MV-4-11 (cell line): ENCODE data around the gene TMEM127.
"Not testable (repeated sequence)": the region's sequence is repeated elsewhere in the genome, so short reads cannot be mapped to it uniquely, and the experiment has no call there.

Experiments
- DNase-seq: peaks from one replicate; lab custom pipeline; 2025; lab: John Stamatoyannopoulos, UW

Gene TMEM127

DNA sequence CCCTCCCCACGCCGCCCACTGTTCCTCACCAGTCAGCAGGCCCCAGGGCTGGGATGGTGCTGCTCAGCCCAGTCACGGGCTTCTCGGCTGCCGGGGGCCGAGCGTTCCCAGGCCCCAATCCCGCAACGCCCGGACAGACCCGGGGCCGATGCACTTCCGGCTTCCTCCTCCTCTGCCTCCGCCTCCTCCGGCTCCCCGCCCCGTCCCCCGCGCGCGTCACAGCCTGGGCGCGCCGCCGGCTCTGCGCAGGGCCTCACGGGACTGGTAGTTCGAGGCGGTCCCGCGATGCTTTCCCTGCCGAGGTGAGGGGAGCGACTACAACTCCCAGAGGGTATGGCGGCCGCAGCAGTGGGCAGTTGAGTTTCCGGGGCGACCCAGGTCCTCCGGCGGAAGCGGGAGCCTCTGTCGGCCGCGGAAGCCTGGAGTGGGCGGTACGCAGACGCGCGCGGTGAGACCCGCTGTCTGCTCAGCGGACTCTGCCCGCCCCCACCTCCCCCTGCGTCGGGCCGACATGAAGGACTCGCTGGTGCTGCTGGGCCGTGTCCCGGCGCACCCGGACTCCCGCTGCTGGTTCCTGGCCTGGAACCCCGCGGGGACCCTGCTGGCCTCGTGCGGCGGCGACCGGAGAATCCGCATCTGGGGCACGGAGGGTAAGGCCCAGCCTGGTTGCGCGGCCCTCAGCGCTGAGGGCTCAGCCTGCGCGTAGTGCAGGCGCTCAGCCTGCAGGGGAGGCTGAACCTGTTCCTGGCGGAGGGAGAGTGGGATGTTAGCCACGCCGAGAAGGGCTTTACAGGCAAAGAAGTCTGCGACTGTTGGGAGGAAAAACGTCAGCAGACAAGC is at the start of gene TMEM127, which contains the start of gene CIAO1:
Gene TMEM127 (minus strand): TSS at position 158 of the 840 bp plus-strand sequence. CDS start 616 bp downstream, outside the sequence.
Gene CIAO1 (plus strand): TSS at position 386 of the 840 bp plus-strand sequence. CDS start 126 bp downstream, at position 512.
- peak; percentile 96 for DNase-seq

DNA sequence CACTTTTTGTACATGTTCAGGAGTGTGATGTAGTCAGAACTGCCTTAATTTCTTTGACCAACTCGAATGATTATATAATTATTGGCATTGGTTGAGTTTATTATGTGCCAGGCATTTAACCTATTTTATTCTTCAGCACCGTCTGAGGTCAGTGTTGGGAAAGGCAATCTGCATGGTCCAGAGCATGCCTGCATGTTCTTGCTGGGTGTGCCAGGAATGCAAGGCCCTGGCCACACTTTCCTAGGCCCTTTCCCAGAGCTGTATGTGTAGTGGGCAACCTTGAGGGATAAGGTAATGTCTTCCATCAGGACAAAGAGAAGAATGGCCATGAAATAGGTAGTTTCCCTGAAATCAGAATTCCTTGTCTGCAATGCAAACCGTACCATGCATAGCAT is 49.2 kb upstream of the TMEM127 start:
- no peak for DNase-seq

DNA sequence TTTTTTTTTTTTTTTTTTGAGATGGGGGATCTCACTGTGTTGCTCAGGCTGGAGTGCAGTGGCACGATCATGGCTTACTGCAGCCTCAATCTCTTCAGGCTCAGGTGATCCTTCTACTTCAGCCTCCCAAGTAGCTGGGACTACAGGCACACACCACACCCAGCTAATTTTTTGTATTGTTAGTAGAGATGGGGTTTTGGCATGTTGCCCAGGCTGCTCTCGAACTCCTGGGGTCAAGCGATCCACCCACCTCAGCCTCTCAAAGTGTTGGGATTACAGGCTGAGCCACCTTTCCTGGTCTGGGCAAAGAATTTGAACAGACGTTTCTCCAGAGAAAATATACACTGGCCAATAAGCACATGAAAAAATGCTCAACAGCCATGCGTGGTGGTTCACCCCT is 42.5 kb upstream of the TMEM127 start:
- no peak for DNase-seq

- DNase-seq, result no peak
Measured at GRCh38 chr2:96306370-96306769, 40.6 kb upstream of the TMEM127 start.

DNA sequence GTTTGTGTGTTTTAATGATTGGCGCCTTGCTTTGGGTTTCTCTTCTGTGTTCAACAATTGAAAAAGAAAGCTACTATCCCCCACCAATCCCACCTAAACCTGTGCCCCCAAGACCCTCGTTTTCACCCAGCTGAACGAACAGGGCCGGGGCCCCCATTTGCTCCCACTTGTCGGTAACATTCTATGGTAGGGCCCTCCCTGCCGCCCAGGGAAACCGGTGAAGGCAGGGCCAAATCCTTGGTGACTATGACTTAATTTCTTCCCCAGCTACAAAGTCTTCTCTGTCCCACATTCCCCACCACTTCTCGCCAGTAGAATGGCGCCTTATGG is 40.1 kb upstream of the TMEM127 start:
- DNase-seq, result no peak

- peak; percentile 88 for DNase-seq
Measured at GRCh38 chr2:96305091-96305978, 39.5 kb upstream of the TMEM127 start, which contains the start of gene SNRNP200. Gene SNRNP200, minus strand, starts transcription at chr2:96305546. Its CDS starts 109 bp downstream, at chr2:96305437.

- no peak for DNase-seq
Measured at GRCh38 chr2:96304606-96305005, 38.8 kb upstream of the TMEM127 start.

GRCh38 chr2:96301865-96302264 is 36.1 kb upstream of the TMEM127 start:
- no peak for DNase-seq

DNA sequence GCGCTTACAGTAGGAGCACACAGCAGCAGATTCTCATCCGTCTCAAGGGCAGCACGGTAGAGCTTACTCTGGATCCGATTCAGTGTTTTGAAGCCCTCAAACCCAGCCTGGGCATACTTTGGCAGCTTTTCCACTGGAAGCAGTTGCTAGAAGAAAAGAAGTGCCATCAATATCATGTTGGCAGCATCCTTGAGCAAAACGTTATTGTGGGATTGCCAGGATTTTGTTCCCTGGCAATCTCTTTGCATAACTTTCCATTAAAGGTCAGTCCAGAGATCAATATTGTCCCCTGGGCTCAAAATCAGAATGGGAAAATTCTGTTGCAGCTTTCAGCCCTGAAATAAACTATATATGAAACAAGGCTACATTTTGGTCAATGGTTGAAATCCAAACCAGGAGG is 31.1 kb upstream of the TMEM127 start:
- DNase-seq, result no peak

GRCh38 chr2:96294271-96294670 is 28.5 kb upstream of the TMEM127 start:
- DNase-seq, result not testable (repeated sequence)

DNA sequence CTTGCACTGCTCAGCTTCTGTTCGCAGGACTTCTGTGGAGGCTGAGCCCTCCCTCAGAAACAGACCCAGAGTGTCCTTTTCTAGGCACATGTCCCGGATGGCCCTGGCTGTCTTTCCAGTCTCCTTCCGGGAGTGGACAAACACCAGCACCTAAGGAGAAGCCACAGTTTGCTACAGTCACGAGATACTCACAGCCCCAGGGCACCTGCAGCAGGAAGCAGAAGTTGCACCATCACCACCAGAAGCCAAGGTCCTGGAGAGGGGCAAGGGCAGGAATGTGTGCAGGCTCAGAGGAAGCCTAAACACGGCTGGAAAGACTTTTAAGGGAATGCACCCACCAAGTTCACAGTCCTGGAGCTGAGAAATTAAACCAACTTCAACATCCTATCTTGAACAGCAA is 26.0 kb upstream of the TMEM127 start:
- no peak for DNase-seq

- no peak for DNase-seq
Measured at GRCh38 chr2:96287273-96287856, 21.6 kb upstream of the TMEM127 start.

DNA sequence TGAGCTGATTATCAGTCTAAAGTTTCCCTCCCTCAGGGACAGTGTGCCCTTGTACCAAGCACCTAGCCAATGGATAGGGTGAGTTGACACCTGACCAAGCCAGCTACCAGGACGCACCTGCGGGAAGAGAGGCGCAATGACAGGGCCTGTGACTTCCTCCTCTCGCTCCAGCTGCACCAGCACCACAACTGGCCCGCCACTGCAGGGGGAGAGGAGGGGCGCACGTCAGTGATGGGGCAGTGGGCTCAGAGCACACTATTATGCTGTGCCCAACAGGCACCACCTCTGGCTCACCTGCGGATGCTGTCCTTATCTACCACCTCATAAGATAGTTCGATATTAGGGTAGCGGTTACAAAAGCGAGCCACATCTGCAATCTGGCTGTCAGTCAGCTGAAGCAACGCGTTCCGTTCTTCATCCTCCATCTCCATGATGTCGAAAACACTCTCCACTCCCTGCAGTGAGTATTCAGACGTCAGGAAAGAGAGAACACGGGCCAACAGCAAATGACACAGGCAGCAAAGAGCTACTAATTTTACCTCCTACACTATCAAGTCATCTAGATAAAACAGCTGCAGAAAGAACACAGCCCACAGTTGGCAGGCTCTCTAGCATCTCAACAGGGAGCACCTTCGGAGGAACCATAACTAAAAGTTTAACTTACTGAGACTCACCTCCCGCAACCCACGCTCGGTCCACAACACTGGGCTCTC is 11.1 kb upstream of the TMEM127 start:
- DNase-seq, result no peak

DNA sequence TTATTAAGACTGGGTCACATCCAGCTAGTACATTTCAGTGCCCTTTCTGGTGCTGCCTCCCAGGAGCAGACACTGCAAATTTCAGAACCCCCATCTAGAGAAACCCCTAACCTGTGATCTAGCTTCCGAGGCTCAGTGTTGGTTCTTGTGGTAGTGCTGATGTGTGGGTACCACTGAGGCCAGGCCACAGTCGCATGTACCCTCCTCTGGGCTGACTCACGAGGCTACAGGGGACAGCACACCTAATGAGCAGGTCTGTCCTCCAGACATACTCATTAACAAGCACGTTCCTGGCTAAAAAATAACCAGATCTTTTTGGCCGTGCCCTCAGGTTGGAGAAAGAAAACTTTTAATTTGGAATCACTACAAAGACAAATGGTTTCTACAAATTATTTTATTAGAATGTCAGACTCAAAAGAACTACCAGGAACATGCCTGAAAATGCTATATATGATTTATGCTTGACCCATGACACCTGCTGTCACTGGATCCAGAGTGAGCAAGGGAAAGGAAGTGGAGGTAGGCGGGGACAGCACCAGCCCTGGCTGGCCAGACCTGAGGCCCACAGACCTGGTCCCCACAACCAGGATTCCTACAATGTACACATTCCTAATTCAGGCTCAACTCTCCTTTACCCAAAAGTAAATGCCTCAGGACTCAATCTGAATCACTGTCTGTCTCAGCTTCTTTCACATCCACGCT is 8.7 kb upstream of the TMEM127 start:
- no peak for DNase-seq

- DNase-seq, result no peak
Measured at GRCh38 chr2:96273763-96274162, 8.0 kb upstream of the TMEM127 start.

DNA sequence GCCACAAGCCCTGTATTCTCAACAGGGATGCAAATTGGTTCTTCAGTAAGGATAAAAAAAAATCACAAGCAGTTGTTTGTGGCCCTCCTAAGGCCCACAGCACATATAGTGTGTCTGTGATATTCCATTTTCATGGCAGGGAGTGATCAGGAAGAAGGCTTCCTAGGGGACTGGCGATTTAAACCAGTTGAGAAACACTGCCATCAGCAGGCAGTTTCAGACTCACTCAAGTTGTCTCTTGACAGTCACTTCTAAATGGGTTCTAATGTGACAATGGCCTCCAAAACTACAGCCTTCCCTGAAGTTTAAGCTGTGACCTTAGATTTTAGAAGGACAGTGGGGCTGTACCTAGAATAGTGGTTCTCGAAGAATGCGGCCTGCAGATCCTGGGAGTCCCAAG is 6.2 kb upstream of the TMEM127 start:
- DNase-seq, result peak; percentile 10

GRCh38 chr2:96267159-96267971 is 1.6 kb upstream of the TMEM127 start:
- peak; percentile 55 for DNase-seq

DNA sequence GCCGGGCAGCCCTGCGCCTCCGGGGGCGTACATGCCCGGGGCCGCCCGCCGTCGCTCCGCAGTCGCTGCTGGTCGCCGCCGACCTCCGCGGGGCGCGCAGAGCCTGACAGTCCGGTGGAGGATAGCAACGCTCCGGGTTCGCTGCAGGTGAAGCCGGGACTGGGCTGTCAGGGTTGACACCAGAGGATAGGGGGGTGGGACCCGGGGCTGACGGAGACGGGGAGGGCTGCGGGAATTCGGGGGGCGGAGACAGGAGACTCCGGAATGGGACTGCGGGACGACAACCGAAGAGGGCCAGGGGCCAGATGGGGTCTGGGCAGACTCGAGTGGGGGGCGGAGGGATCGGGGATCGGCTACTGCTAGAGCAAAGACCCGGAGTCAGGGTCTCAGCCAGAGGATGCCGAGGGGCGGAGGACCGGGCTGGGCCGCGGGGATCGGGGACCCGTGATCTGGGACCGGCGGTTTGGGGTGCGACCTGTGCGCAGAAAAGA is 403 bp downstream of the TMEM127 start:
- no peak for DNase-seq

DNA sequence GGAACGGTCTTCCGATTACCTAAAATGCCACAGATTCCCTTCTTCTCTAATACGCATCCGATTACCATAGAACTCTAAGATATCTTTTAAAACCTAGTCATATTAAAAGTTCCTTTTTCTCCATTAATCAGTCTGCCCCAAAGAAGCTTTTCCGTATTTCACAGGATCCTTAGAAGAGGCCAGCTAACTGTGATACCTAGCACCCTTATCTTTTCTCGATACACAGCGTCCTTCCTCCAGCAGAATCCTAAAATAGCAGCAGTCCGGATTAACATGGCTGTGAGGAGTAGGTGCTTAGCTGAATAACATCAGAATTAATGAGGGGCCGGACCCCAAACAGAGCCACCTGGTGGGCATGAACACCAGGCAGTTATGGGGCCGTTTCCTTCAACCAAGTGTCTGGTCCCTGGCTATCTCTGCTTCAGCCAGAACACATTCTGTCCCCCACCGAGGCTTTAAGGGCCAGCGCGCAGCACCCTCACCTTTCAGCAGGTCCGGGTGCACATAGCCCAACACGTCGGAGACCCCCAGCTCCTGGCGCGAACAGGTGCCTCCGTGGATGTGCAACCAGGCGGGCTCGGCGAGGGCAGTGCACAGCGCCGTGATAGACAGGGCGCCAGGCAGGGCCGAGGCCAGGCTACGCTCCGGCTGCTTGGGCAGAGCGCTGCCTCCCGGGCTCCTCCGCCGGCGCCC is 995 bp downstream of the TMEM127 start:
- peak; percentile 29 for DNase-seq
